ENCODE measurements around the gene KLHL22. TPM values are rescaled to one million over a fixed set of nuclear protein-coding genes. Genes with fewer than 3 reads are reported as not detected.

KLHL22 gene
- total and polyA plus RNA-seq, 7 donors = 8.4 to 24.3 (median 14.6) TPM

DNA sequence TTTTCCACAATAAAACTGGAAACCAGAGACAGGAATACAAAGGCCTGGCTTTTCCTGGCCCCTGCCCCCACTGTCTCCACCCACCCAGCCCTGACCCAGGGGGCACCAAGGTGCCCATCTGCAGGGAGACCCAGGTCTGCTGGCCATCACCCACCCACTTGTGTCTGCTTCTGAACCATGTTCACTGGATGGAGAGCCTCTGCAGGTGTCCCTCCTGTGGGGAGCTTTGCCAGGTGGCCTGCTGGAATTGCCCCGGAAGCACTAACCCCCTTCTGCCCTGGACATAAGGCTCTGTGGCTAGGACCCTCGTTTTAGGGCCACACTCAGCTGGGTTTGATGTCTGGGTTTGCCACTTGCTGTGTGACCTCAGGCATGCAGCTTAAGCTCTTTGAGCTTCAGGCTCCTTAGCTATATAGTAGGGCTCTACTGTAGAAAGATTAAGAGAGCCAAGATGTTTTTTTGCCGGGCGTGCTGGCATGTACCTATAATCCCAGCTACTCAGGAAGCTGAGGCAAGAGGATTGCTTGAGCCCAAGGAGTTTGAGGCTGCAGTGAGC is 61.8 kb downstream of the KLHL22 start:
- Histone ChIP-seq H3K27me3 (ENCODE audit: insufficient read depth in 3 of 3, low read length in 2 of 3) (peaks cover 0 to 41% (median 21%) of the 10 kb centered on the region in 3 donors), H3K27ac (no peak overlapping the region), H3K4me1 (peaks cover 9% of the 10 kb centered on the region), H3K36me3 (ENCODE audit: insufficient read depth in 1 of 2, low read depth in 1 of 2) (no peaks in the 10 kb centered on the region), H3K4me3 (no peak overlapping the region), H3K9me3 (no peaks in the 10 kb centered on the region)
- 77 to 80% (median 79%) methylated on average over 4 of the region's 4 CpGs for WGBS, 3 donors
- no peak for ATAC-seq
- intact Hi-C loops (cut with DNase I) = no loop called here
- peak in 1 of 2 donors; percentile 9 for DNase-seq
- TF ChIP-seq, protein P1, sequence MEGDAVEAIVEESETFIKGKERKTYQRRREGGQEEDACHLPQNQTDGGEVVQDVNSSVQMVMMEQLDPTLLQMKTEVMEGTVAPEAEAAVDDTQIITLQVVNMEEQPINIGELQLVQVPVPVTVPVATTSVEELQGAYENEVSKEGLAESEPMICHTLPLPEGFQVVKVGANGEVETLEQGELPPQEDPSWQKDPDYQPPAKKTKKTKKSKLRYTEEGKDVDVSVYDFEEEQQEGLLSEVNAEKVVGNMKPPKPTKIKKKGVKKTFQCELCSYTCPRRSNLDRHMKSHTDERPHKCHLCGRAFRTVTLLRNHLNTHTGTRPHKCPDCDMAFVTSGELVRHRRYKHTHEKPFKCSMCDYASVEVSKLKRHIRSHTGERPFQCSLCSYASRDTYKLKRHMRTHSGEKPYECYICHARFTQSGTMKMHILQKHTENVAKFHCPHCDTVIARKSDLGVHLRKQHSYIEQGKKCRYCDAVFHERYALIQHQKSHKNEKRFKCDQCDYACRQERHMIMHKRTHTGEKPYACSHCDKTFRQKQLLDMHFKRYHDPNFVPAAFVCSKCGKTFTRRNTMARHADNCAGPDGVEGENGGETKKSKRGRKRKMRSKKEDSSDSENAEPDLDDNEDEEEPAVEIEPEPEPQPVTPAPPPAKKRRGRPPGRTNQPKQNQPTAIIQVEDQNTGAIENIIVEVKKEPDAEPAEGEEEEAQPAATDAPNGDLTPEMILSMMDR (IDR thresholded peaks at IDR 0.05) = no peak

DNA sequence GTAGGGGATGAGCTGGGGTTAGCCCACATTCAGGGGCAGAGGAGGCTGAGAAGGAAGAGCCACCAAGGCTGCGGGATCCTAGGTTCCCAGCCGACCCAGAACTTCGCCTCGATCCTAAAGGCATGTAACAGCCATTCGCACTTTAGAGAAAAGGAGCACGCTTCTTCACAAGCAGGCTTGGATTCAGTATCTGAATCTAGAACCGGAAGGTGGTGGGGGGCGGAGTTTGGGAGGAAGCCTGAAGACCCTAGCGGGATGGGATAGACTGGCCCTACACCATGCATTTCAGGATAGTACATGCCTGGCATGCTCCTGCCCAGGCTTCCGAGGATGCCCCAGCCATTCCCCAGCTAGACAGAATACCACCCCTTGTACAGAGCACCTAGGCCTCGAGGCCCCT is 62.4 kb downstream of the KLHL22 start:
- intact Hi-C loops (cut with DNase I) = no loop called here
- Histone ChIP-seq H3K4me1 (peaks cover 9% of the 10 kb centered on the region), H3K36me3 (ENCODE audit: insufficient read depth in 1 of 2, low read depth in 1 of 2) (no peaks in the 10 kb centered on the region), H3K27me3 (ENCODE audit: insufficient read depth in 3 of 3, low read length in 2 of 3) (peaks cover 0 to 37% (median 18%) of the 10 kb centered on the region in 3 donors), H3K27ac (no peak overlapping the region), H3K9me3 (no peaks in the 10 kb centered on the region), H3K4me3 (no peak overlapping the region)
- TF ChIP-seq, protein P1 (IDR thresholded peaks at IDR 0.05) = no peak
- DNase-seq (peak in 1 of 2 donors; percentile 19), ATAC-seq (no peak)
- WGBS, 3 donors = 97 to 98% (median 97%) methylated on average over 11 of the region's 11 CpGs

GRCh38 chr22:20432244-20432686 is 63.3 kb downstream of the KLHL22 start:
- no peak overlapping the region for H3K27ac ChIP-seq
- no peak overlapping the region for H3K4me3 ChIP-seq
- TF ChIP-seq, protein P1 (IDR thresholded peaks at IDR 0.05) = no peak
- no peaks in the 10 kb centered on the region for H3K9me3 ChIP-seq
- peaks cover 0 to 28% (median 14%) of the 10 kb centered on the region in 3 donors for H3K27me3 ChIP-seq (ENCODE audit: insufficient read depth in 3 of 3, low read length in 2 of 3)
- H3K36me3 ChIP-seq (ENCODE audit: insufficient read depth in 1 of 2, low read depth in 1 of 2) = no peaks in the 10 kb centered on the region
- intact Hi-C loops (cut with DNase I) = no loop called here
- ATAC-seq = no peak
- DNase-seq = peak in 1 of 2 donors; percentile 39
- peaks cover 9% of the 10 kb centered on the region for H3K4me1 ChIP-seq
- 88 to 95% (median 92%) methylated on average over 3 of the region's 3 CpGs for WGBS, 3 donors

DNA sequence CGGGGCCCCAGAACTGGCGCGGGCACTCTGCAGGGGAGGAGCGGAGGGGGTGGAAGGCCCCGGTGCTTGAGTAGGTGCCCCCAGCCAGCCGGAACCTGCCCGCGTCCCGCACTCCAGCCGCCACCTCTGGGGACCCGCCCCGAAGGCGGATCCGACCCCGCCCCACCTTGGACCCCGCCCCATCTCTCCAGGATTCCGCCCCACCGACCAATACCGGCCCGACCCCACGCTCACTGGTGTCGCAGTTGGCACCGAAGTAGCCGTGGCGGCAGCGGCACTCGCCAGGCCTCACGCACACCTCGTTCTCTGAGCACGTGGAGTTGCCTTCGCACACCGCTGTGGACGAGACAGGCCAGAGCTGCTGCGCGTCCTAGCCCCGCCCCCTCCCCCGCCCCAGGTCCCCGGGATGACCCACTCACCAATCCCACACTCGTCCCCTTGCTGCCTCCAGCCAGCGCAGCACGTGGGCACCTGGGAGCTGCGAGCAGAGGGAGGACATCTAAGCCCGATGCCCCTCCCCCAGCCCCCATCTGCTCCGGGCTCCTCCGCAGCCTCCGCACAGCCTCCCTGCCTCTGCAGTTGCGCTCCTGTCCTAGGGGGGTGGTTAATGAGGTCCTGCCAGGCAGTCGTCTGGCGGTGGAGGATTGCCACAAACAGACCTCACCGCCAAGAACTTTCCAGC is 63.9 kb downstream of the KLHL22 start:
- intact Hi-C loops (cut with DNase I) = no loop called here
- peaks cover 0 to 22% (median 9%) of the 10 kb centered on the region in 3 donors for H3K27me3 ChIP-seq (ENCODE audit: insufficient read depth in 3 of 3, low read length in 2 of 3)
- peak overlapping the region; percentile 47 for H3K4me3 ChIP-seq
- 39 to 46% (median 46%) methylated on average over 40 to 50 of the region's 50 CpGs for WGBS, 3 donors
- H3K9me3 ChIP-seq = no peaks in the 10 kb centered on the region
- H3K27ac ChIP-seq = no peak overlapping the region
- ATAC-seq (no peak), DNase-seq (peak in 1 of 2 donors; percentile 38)
- TF ChIP-seq, protein P1 (IDR thresholded peaks at IDR 0.05) = no peak
- peaks cover 7% of the 10 kb centered on the region for H3K4me1 ChIP-seq
- no peaks in the 10 kb centered on the region for H3K36me3 ChIP-seq (ENCODE audit: insufficient read depth in 1 of 2, low read depth in 1 of 2)

Data from psoas muscle (tissue), 8 donors.